Measurements from ENCODE around the gene IL12RB1. TPM values are rescaled to one million over a fixed set of nuclear protein-coding genes. Genes with fewer than 3 reads are reported as not detected.

Gene IL12RB1
- total and polyA plus RNA-seq, 2 of the 13 experiments (the other 11 are each of a cell fraction or from before 2014, with no cell fraction given): 0.03 to 0.04 TPM

- TF ChIP-seq RFXAP (CRISPR knock-in tag; IDR thresholded peaks at IDR 0.05; ENCODE audit: borderline replicate concordance): no peak
- TF ChIP-seq MYNN (CRISPR knock-in tag; IDR thresholded peaks at IDR 0.05; ENCODE audit: low read depth): no peak
- no peak for TF ChIP-seq ZSCAN25 (CRISPR knock-in tag; IDR thresholded peaks at IDR 0.05)
- TF ChIP-seq MAX (IDR thresholded peaks at IDR 0.05): peak; percentile 81
- TF ChIP-seq CEBPZ (IDR thresholded peaks at IDR 0.05; ENCODE audit: low read length): no peak
- TF ChIP-seq AKAP8 (CRISPR knock-in tag; IDR thresholded peaks at IDR 0.05): no peak
- TF ChIP-seq TGIF2 (CRISPR knock-in tag; IDR thresholded peaks at IDR 0.05): no peak
- no peak for TF ChIP-seq TRAFD1 (CRISPR knock-in tag; IDR thresholded peaks at IDR 0.05; ENCODE audit: borderline replicate concordance)
- TF ChIP-seq KDM3A (CRISPR knock-in tag; IDR thresholded peaks at IDR 0.05; ENCODE audit: low read depth): no peak
- no peak for TF ChIP-seq TP53 (CRISPR knock-in tag; conservative IDR thresholded peaks at IDR 0.05)
- TF ChIP-seq AHR (CRISPR knock-in tag; IDR thresholded peaks at IDR 0.05): no peak
- TF ChIP-seq GRHL1 (CRISPR knock-in tag; conservative IDR thresholded peaks at IDR 0.05): no peak
- TF ChIP-seq ZNF33B (CRISPR knock-in tag; IDR thresholded peaks at IDR 0.05): no peak
- no peak for TF ChIP-seq ZFP1 (CRISPR knock-in tag; IDR thresholded peaks at IDR 0.05)
- peak; percentile 43; the same call in 1 of the 2 replicates for TF ChIP-seq CSRNP1 (CRISPR knock-in tag; IDR thresholded peaks at IDR 0.05)
- TF ChIP-seq RARA (CRISPR knock-in tag; IDR thresholded peaks at IDR 0.05): no peak
- peak in 1 of 2 experiments; percentile 52; a peak in 1 of 4 replicates for TF ChIP-seq HMGXB4 (CRISPR knock-in tag; IDR thresholded peaks at IDR 0.05; ENCODE audit: borderline replicate concordance in 1 of 2, low read depth in 1 of 2)
- TF ChIP-seq CBX1 (IDR thresholded peaks at IDR 0.05; ENCODE audit: low read depth): no peak
- no peak for TF ChIP-seq HMGA1 (CRISPR knock-in tag; conservative IDR thresholded peaks at IDR 0.05)
- no peak for TF ChIP-seq ZNF772 (CRISPR knock-in tag; IDR thresholded peaks at IDR 0.05)
Measured at GRCh38 chr19:18117692-18118378, 31.1 kb upstream of the IL12RB1 start (continued).
